GM23338 (cell line): ENCODE results near the gene SHC4. TPM values are rescaled to one million over a fixed set of nuclear protein-coding genes. Genes with fewer than 3 reads are reported as not detected.

Source experiments
- ATAC-seq: fragments of 200-7000 bp; cut with Tn5 transposase; 3 replicates; pipeline ENCODE4 v1.9.1; 2020
- DNase-seq: peaks from one replicate; pipeline ENCODE4 v3.0.0-alpha.2; 2015; ENCODE audit warnings: low spot score
- H2AFZ ChIP-seq: fragments of 200-600 bp; sonication (generic); 2 replicates; pipeline ENCODE4 v1.8.0; 2016; ENCODE audit warnings: antibody characterized with exemption, mild to moderate bottlenecking, moderate library complexity
- H3F3A ChIP-seq: fragments of 200-600 bp; sonication (generic); replicated peaks from 2 replicates; pipeline ENCODE4 v1.8.0; 2017; ENCODE audit warnings: antibody characterized with exemption, mixed run types, low read depth
- H3K27ac ChIP-seq: fragments of 200-600 bp; sonication (generic); 2 replicates; pipeline ENCODE4 v1.6.1; 2016; ENCODE audit warnings: low read depth
- H3K27me3 ChIP-seq: fragments of 200-600 bp; sonication (generic); 2 replicates; pipeline ENCODE4 v1.8.0; 2016; ENCODE audit warnings: mild to moderate bottlenecking, mixed run types, moderate library complexity; ENCODE audit not compliant: insufficient read depth
- H3K36me3 ChIP-seq: fragments of 200-600 bp; sonication (generic); 2 replicates; pipeline ENCODE4 v1.8.0; 2016; ENCODE audit warnings: mild to moderate bottlenecking; ENCODE audit not compliant: insufficient read depth
- H3K4me1 ChIP-seq: fragments of 200-600 bp; sonication (generic); 2 replicates; pipeline ENCODE4 v1.8.0; 2016; ENCODE audit warnings: mild to moderate bottlenecking, moderate library complexity; ENCODE audit not compliant: insufficient read depth
- H3K4me2 ChIP-seq: fragments of 200-600 bp; sonication (generic); 2 replicates; pipeline ENCODE4 v1.7.1; 2017; ENCODE audit warnings: mixed run types
- H3K4me3 ChIP-seq: fragments of 200-600 bp; sonication (generic); 2 replicates; pipeline ENCODE4 v1.6.1; 2016; ENCODE audit warnings: mixed run types
- H3K79me2 ChIP-seq: fragments of 200-600 bp; sonication (generic); replicated peaks from 2 replicates; pipeline ENCODE4 v1.8.0; 2017; ENCODE audit warnings: mild to moderate bottlenecking; ENCODE audit not compliant: insufficient read depth
- H3K9me2 ChIP-seq: fragments of 200-600 bp; sonication (generic); 2 replicates; pipeline ENCODE4 v1.8.0; 2017; ENCODE audit not compliant: insufficient read depth
- H4K20me1 ChIP-seq: fragments of 200-600 bp; sonication (generic); replicated peaks from 2 replicates; pipeline ENCODE4 v1.8.0; 2017; ENCODE audit warnings: mild to moderate bottlenecking; ENCODE audit not compliant: insufficient read depth
- H3K27ac Mint-ChIP-seq: 2 replicates; pipeline ENCODE4 v1.8.0; 2020; ENCODE audit warnings: inconsistent platforms, mild to moderate bottlenecking, moderate library complexity, mixed read lengths
- H3K27me3 Mint-ChIP-seq: 3 replicates; pipeline ENCODE4 v1.8.0; 2022; ENCODE audit warnings: low read depth, mild to moderate bottlenecking, moderate library complexity, mixed read lengths, inconsistent platforms; ENCODE audit not compliant: insufficient read depth, poor library complexity
- H3K36me3 Mint-ChIP-seq: 3 replicates; pipeline ENCODE4 v1.8.0; 2021; ENCODE audit warnings: low read depth, mild to moderate bottlenecking, inconsistent platforms, moderate library complexity, mixed read lengths
- H3K4me1 Mint-ChIP-seq: 3 replicates; pipeline ENCODE4 v1.8.0; 2020; ENCODE audit warnings: mild to moderate bottlenecking, inconsistent platforms, mixed read lengths
- H3K4me3 Mint-ChIP-seq: 3 replicates; pipeline ENCODE4 v1.8.0; 2021; ENCODE audit warnings: moderate library complexity, mild to moderate bottlenecking, inconsistent platforms, mixed read lengths
- H3K9me3 Mint-ChIP-seq: 3 replicates; pipeline ENCODE4 v1.8.0; 2020; ENCODE audit warnings: moderate library complexity, mild to moderate bottlenecking, inconsistent platforms, mixed read lengths
- CREB1 ChIP-seq: fragments of 250-450 bp; sonication (Bioruptor Pico); IDR thresholded peaks from 2 replicates; pipeline ENCODE4 v1.5.0; 2020; ENCODE audit warnings: low read depth, mild to moderate bottlenecking, moderate library complexity
- EZH2 ChIP-seq: fragments of 200-600 bp; sonication (generic); IDR thresholded peaks from one replicate; pipeline ENCODE4 v1.8.0; 2017; ENCODE audit warnings: antibody characterized with exemption, mild to moderate bottlenecking, low read depth; ENCODE audit not compliant: unreplicated experiment
- EZH2phosphoT487 ChIP-seq: fragments of 200-600 bp; sonication (generic); IDR thresholded peaks from one replicate; pipeline ENCODE4 v1.8.1; 2018; ENCODE audit warnings: antibody characterized with exemption; ENCODE audit not compliant: unreplicated experiment
- JUNB ChIP-seq: IDR thresholded peaks from one replicate; pipeline ENCODE4 v1.6.1; 2016; ENCODE audit warnings: antibody characterized with exemption; ENCODE audit not compliant: unreplicated experiment
- NANOG ChIP-seq: IDR thresholded peaks from 2 replicates; pipeline ENCODE4 v1.6.1; 2016; ENCODE audit warnings: antibody characterized with exemption, borderline replicate concordance
- POLR2AphosphoS5 ChIP-seq: IDR thresholded peaks from 2 replicates; pipeline ENCODE4 v1.6.1; 2016; ENCODE audit warnings: antibody characterized with exemption, low read depth
- REST ChIP-seq: IDR thresholded peaks from one replicate; pipeline ENCODE4 v1.6.1; 2018; ENCODE audit warnings: antibody characterized with exemption; ENCODE audit not compliant: unreplicated experiment
- STAT1 ChIP-seq: IDR thresholded peaks from one replicate; pipeline ENCODE4 v1.6.1; 2016; ENCODE audit warnings: antibody characterized with exemption; ENCODE audit not compliant: unreplicated experiment
- ZNF114 ChIP-seq: fragments of 250-450 bp; sonication (Bioruptor Pico); IDR thresholded peaks from 2 replicates; pipeline ENCODE4 v1.5.0; 2020; ENCODE audit warnings: mild to moderate bottlenecking, moderate library complexity
- ZNF331 ChIP-seq: fragments of 250-450 bp; sonication (Bioruptor Pico); IDR thresholded peaks from 2 replicates; pipeline ENCODE4 v1.5.0; 2020; ENCODE audit warnings: low read depth, mild to moderate bottlenecking, moderate library complexity
- polyA plus RNA-seq: library from polyadenylated mRNA; unstranded; fragments of >200 nt; fragmentation: Nextera tagmentation; extraction: Ambion mirVana; gene quantifications from 2 replicates; pipeline ENCODE4 v1.2.1, GENCODE V29; 2016
- total RNA-seq: library from RNA; depleted of rRNA; stranded (reverse); fragments of >200 nt; shearing (Covaris generic); gene quantifications from 2 replicates; pipeline ENCODE4 v1.2.3, GENCODE V29; 2014
- TF ChIP-seq, protein P1 (sequence below), 2 experiments: fragments of 200-600 bp in 1 of 2; sonication (generic) in 1 of 2; conservative IDR thresholded peaks; 2 replicates each; pipeline versions ENCODE4 v1.5.1 to v1.6.1; 2016 to 2017; ENCODE audit warnings: antibody characterized with exemption in 2 of 2, low read depth in 2 of 2, mild to moderate bottlenecking in 2 of 2, moderate library complexity in 1 of 2
- TF ChIP-seq, protein P2 (sequence below): fragments of 250-450 bp; sonication (Bioruptor Pico); IDR thresholded peaks from 2 replicates; pipeline ENCODE4 v1.5.0; 2020; ENCODE audit warnings: mild to moderate bottlenecking, moderate library complexity
- TF ChIP-seq, protein P3 (sequence below): IDR thresholded peaks from 2 replicates; pipeline ENCODE4 v1.6.1; 2016; ENCODE audit warnings: antibody characterized with exemption

Gene SHC4
- total and polyA plus RNA-seq, 2 experiments from 2014 or later: 0.21 to 0.32 TPM

DNA sequence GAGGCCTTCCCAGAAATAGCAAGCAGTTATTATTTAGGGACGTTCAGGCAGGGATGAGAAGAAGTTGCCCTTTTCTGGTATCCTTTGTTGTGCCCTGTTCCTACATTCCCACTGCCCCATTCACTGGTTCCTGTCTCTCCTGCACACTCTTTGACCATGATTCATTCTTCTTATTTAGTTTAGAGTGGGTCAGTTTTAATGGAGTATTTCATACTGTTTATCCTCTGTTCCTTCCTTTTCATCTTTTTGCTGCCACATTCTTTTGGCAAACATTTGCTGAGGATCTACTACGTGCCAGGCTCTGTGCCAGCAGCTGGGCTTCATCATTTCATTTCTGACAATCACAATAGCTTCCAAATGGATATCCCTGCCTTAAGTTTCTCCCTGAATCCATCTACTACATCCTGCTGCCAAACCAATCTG is 97.6 kb downstream of the SHC4 start:
- Mint-ChIP-seq H3K27me3 (peaks cover 6% of the 10 kb centered on the region), H3K36me3 (no peaks in the 10 kb centered on the region), H3K27ac (no peak overlapping the region; the same call in 1 of the 2 replicates), H3K4me3 (no peak overlapping the region), H3K4me1 (peaks cover 8% of the 10 kb centered on the region; the same call in 2 of the 3 replicates), H3K9me3 (no peaks in the 10 kb centered on the region; the same call in 2 of the 3 replicates)
- Histone ChIP-seq H4K20me1 (no peaks in the 10 kb centered on the region), H3K79me2 (no peaks in the 10 kb centered on the region), H3K27ac (no peak overlapping the region), H3K4me1 (peaks cover 9% of the 10 kb centered on the region; the same call in 1 of the 2 replicates), H3K36me3 (no peaks in the 10 kb centered on the region), H3K4me3 (no peak overlapping the region), H3K27me3 (no peaks in the 10 kb centered on the region), H3F3A (no peaks in the 10 kb centered on the region), H3K4me2 (no peak overlapping the region), H3K9me2 (no peaks in the 10 kb centered on the region), H2AFZ (peak overlapping the region; percentile 50; the same call in 1 of the 2 replicates)
- TF ChIP-seq ZNF331 (CRISPR knock-in tag) (no peak), REST (no peak), EZH2 (no peak), NANOG (no peak), EZH2phosphoT487 (no peak), JUNB (no peak), POLR2AphosphoS5 (no peak), STAT1 (no peak), CREB1 (CRISPR knock-in tag) (no peak), ZNF114 (CRISPR knock-in tag) (no peak)
- TF ChIP-seq, protein P1, sequence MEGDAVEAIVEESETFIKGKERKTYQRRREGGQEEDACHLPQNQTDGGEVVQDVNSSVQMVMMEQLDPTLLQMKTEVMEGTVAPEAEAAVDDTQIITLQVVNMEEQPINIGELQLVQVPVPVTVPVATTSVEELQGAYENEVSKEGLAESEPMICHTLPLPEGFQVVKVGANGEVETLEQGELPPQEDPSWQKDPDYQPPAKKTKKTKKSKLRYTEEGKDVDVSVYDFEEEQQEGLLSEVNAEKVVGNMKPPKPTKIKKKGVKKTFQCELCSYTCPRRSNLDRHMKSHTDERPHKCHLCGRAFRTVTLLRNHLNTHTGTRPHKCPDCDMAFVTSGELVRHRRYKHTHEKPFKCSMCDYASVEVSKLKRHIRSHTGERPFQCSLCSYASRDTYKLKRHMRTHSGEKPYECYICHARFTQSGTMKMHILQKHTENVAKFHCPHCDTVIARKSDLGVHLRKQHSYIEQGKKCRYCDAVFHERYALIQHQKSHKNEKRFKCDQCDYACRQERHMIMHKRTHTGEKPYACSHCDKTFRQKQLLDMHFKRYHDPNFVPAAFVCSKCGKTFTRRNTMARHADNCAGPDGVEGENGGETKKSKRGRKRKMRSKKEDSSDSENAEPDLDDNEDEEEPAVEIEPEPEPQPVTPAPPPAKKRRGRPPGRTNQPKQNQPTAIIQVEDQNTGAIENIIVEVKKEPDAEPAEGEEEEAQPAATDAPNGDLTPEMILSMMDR (conservative IDR thresholded peaks at IDR 0.05; ENCODE audit: low read depth in 2 of 2): no peak
- TF ChIP-seq, protein P2, sequence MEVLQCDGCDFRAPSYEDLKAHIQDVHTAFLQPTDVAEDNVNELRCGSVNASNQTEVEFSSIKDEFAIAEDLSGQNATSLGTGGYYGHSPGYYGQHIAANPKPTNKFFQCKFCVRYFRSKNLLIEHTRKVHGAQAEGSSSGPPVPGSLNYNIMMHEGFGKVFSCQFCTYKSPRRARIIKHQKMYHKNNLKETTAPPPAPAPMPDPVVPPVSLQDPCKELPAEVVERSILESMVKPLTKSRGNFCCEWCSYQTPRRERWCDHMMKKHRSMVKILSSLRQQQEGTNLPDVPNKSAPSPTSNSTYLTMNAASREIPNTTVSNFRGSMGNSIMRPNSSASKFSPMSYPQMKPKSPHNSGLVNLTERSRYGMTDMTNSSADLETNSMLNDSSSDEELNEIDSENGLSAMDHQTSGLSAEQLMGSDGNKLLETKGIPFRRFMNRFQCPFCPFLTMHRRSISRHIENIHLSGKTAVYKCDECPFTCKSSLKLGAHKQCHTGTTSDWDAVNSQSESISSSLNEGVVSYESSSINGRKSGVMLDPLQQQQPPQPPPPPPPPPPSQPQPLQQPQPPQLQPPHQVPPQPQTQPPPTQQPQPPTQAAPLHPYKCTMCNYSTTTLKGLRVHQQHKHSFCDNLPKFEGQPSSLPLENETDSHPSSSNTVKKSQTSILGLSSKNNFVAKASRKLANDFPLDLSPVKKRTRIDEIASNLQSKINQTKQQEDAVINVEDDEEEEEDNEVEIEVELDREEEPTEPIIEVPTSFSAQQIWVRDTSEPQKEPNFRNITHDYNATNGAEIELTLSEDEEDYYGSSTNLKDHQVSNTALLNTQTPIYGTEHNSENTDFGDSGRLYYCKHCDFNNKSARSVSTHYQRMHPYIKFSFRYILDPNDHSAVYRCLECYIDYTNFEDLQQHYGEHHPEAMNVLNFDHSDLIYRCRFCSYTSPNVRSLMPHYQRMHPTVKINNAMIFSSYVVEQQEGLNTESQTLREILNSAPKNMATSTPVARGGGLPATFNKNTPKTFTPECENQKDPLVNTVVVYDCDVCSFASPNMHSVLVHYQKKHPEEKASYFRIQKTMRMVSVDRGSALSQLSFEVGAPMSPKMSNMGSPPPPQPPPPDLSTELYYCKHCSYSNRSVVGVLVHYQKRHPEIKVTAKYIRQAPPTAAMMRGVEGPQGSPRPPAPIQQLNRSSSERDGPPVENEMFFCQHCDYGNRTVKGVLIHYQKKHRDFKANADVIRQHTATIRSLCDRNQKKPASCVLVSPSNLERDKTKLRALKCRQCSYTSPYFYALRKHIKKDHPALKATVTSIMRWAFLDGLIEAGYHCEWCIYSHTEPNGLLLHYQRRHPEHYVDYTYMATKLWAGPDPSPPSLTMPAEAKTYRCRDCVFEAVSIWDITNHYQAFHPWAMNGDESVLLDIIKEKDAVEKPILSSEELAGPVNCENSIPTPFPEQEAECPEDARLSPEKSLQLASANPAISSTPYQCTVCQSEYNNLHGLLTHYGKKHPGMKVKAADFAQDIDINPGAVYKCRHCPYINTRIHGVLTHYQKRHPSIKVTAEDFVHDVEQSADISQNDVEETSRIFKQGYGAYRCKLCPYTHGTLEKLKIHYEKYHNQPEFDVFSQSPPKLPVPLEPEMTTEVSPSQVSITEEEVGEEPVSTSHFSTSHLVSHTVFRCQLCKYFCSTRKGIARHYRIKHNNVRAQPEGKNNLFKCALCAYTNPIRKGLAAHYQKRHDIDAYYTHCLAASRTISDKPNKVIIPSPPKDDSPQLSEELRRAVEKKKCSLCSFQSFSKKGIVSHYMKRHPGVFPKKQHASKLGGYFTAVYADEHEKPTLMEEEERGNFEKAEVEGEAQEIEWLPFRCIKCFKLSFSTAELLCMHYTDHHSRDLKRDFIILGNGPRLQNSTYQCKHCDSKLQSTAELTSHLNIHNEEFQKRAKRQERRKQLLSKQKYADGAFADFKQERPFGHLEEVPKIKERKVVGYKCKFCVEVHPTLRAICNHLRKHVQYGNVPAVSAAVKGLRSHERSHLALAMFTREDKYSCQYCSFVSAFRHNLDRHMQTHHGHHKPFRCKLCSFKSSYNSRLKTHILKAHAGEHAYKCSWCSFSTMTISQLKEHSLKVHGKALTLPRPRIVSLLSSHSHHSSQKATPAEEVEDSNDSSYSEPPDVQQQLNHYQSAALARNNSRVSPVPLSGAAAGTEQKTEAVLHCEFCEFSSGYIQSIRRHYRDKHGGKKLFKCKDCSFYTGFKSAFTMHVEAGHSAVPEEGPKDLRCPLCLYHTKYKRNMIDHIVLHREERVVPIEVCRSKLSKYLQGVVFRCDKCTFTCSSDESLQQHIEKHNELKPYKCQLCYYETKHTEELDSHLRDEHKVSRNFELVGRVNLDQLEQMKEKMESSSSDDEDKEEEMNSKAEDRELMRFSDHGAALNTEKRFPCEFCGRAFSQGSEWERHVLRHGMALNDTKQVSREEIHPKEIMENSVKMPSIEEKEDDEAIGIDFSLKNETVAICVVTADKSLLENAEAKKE (CRISPR knock-in tag): no peak
- TF ChIP-seq, protein P3, sequence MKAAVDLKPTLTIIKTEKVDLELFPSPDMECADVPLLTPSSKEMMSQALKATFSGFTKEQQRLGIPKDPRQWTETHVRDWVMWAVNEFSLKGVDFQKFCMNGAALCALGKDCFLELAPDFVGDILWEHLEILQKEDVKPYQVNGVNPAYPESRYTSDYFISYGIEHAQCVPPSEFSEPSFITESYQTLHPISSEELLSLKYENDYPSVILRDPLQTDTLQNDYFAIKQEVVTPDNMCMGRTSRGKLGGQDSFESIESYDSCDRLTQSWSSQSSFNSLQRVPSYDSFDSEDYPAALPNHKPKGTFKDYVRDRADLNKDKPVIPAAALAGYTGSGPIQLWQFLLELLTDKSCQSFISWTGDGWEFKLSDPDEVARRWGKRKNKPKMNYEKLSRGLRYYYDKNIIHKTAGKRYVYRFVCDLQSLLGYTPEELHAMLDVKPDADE: no peak
- ATAC-seq (no peak), DNase-seq (no peak)
